NCI-H1105 treated with DMSO at 0.1 percent for 48 hours (cell line): ENCODE measurements around the gene PTPRG.

Source experiments
- DNase-seq: peaks from one replicate; lab custom pipeline; 2025; lab: John Stamatoyannopoulos, UW

Gene PTPRG

GRCh38 chr3:61618871-61619270 is 57.5 kb downstream of the PTPRG start:
- DNase-seq = no peak

- DNase-seq = no peak
Measured at GRCh38 chr3:61620073-61620472, 58.7 kb downstream of the PTPRG start.

GRCh38 chr3:61624300-61624699 is 62.9 kb downstream of the PTPRG start:
- no peak for DNase-seq

- DNase-seq = no peak
Measured at GRCh38 chr3:61625429-61625828, 64.1 kb downstream of the PTPRG start.

GRCh38 chr3:61626484-61626883 is 65.1 kb downstream of the PTPRG start:
- no peak for DNase-seq

GRCh38 chr3:61627768-61628185 is 66.4 kb downstream of the PTPRG start:
- no peak for DNase-seq

- no peak for DNase-seq
Measured at GRCh38 chr3:61628636-61629035, 67.3 kb downstream of the PTPRG start.

GRCh38 chr3:61629442-61629841 is 68.1 kb downstream of the PTPRG start:
- DNase-seq = no peak

- no peak for DNase-seq
Measured at GRCh38 chr3:61631108-61631769, 69.9 kb downstream of the PTPRG start.

GRCh38 chr3:61632568-61633175 is 71.3 kb downstream of the PTPRG start:
- DNase-seq = no peak

- DNase-seq = no peak
Measured at GRCh38 chr3:61634678-61635077, 73.3 kb downstream of the PTPRG start.

- DNase-seq = no peak
Measured at GRCh38 chr3:61637088-61638051, 76.0 kb downstream of the PTPRG start.

GRCh38 chr3:61638741-61639140 is 77.4 kb downstream of the PTPRG start:
- DNase-seq = no peak

GRCh38 chr3:61639991-61640390 is 78.6 kb downstream of the PTPRG start:
- no peak for DNase-seq

- DNase-seq = no peak
Measured at GRCh38 chr3:61645148-61645547, 83.8 kb downstream of the PTPRG start.

- no peak for DNase-seq
Measured at GRCh38 chr3:61646360-61646759, 85.0 kb downstream of the PTPRG start.

GRCh38 chr3:61646851-61647525 is 85.6 kb downstream of the PTPRG start:
- no peak for DNase-seq

- DNase-seq = no peak
Measured at GRCh38 chr3:61648481-61648880, 87.1 kb downstream of the PTPRG start.

GRCh38 chr3:61649381-61650170 is 88.2 kb downstream of the PTPRG start:
- DNase-seq = no peak

GRCh38 chr3:61650276-61650675 is 88.9 kb downstream of the PTPRG start:
- DNase-seq = no peak

- no peak for DNase-seq
Measured at GRCh38 chr3:61650719-61651410, 89.5 kb downstream of the PTPRG start.
